Left lung (tissue), 10 donors: ENCODE data around the gene UCHL1. TPM values are rescaled to one million over a fixed set of nuclear protein-coding genes. Genes with fewer than 3 reads are reported as not detected.

Experiments used
- ATAC-seq: fragments of 200-7000 bp; cut with Tn5 transposase; one replicate; pipeline ENCODE4 v1.9.1; 2020; ENCODE audit warnings: moderate library complexity
- DNase-seq, 4 donors: peaks; one replicate each; pipeline ENCODE4 v3.0.0-alpha.2; 2013 to 2020
- H3K27ac ChIP-seq, 2 donors: fragments of 200-600 bp; sonication (generic) in 1 of 2; one replicate each; pipeline versions ENCODE4 v1.5.0 to v1.8.0; 2020 to 2021
- H3K27me3 ChIP-seq, 2 donors: fragments of 200-600 bp; sonication (generic) in 1 of 2; one replicate each; pipeline versions ENCODE4 v1.5.0 to v1.8.0; 2020 to 2021
- H3K36me3 ChIP-seq, 2 donors: fragments of 200-600 bp; sonication (generic) in 1 of 2; one replicate each; pipeline versions ENCODE4 v1.5.0 to v1.8.0; 2020 to 2021
- H3K4me1 ChIP-seq, 2 donors: fragments of 200-600 bp; one replicate each; pipeline ENCODE4 v1.8.0; 2021
- H3K4me3 ChIP-seq, 2 donors: fragments of 200-600 bp; sonication (generic) in 1 of 2; one replicate each; pipeline versions ENCODE4 v1.5.0 to v1.8.0; 2020 to 2021; ENCODE audit warnings: mild to moderate bottlenecking in 1 of 2
- H3K9me3 ChIP-seq, 2 donors: fragments of 200-600 bp; sonication (generic) in 1 of 2; one replicate each; pipeline versions ENCODE4 v1.5.0 to v1.8.0; 2020 to 2021
- CTCF ChIP-seq, 2 donors: fragments of 200-600 bp; sonication (generic) in 1 of 2; IDR thresholded peaks; one replicate each; pipeline versions ENCODE4 v1.5.0 to v1.8.0; 2021; ENCODE audit warnings: antibody characterized with exemption in 2 of 2
- intact Hi-C, 2 donors: fragments of 100-400 bp; cut with DNase I; formaldehyde crosslinking; loops; one replicate each; pipeline versions ENCODE4 v1.11.2 to v1.14.2; 2022
- polyA plus RNA-seq, 6 donors: library from polyadenylated mRNA; unstranded; fragments of 120-200 nt; gene quantifications; one replicate each; pipeline ENCODE4 v1.2.1, GENCODE V29; 2013; ENCODE audit not compliant: insufficient read length in 6 of 6
- total RNA-seq, 2 donors: library from RNA; stranded (reverse); fragmentation: NEBNext Ultra II Directional; extraction: Animal tissue kit (Norgen Biotek cat#: 25700); gene quantifications; one replicate each; pipeline ENCODE4 v1.2.1, GENCODE V29; 2021
- donor health status: DM: no; HTN: yes; CAD: no.
- donor health status: DM: no; HTN: no; CAD: no.

Gene UCHL1
- total and polyA plus RNA-seq, 8 donors = 12.3 to 31.6 (median 16.4) TPM

- no peaks in the 10 kb centered on the region for H3K27me3 ChIP-seq
- H3K9me3 ChIP-seq = no peaks in the 10 kb centered on the region
- ATAC-seq = no peak
- H3K4me3 ChIP-seq = no peak overlapping the region
- no peaks in the 10 kb centered on the region for H3K36me3 ChIP-seq
- H3K4me1 ChIP-seq = peaks cover 0 to 2% of the 10 kb centered on the region in 2 donors
- no peak for TF ChIP-seq CTCF (IDR thresholded peaks at IDR 0.05)
- no peak for DNase-seq
- no peak overlapping the region for H3K27ac ChIP-seq
- intact Hi-C loops = no loop called here
Measured at GRCh38 chr4:41301137-41301536, 44.4 kb downstream of the UCHL1 start.

GRCh38 chr4:41303372-41304118 is 46.8 kb downstream of the UCHL1 start:
- H3K4me3 ChIP-seq = no peak overlapping the region
- H3K27ac ChIP-seq = peak overlapping the region in 1 of 2 donors; percentile 71
- no peaks in the 10 kb centered on the region for H3K27me3 ChIP-seq
- DNase-seq (no peak), ATAC-seq (peak; percentile 61)
- peaks cover 0 to 2% of the 10 kb centered on the region in 2 donors for H3K4me1 ChIP-seq
- no peaks in the 10 kb centered on the region for H3K36me3 ChIP-seq
- no peak for TF ChIP-seq CTCF (IDR thresholded peaks at IDR 0.05)
- H3K9me3 ChIP-seq = no peaks in the 10 kb centered on the region
- intact Hi-C loops = no loop called here

- no peak overlapping the region for H3K4me3 ChIP-seq
- H3K4me1 ChIP-seq = peaks cover 0 to 2% of the 10 kb centered on the region in 2 donors
- ATAC-seq = peak; percentile 88
- H3K9me3 ChIP-seq = no peaks in the 10 kb centered on the region
- H3K27me3 ChIP-seq = no peaks in the 10 kb centered on the region
- H3K27ac ChIP-seq = peak overlapping the region; percentile 40 to 71
- no peak for TF ChIP-seq CTCF (IDR thresholded peaks at IDR 0.05)
- no peaks in the 10 kb centered on the region for H3K36me3 ChIP-seq
- DNase-seq = peak in 3 of 4 donors; percentile 54 to 79 (median 76)
- intact Hi-C loops = no loop called here
Measured at GRCh38 chr4:41304221-41304620, 47.5 kb downstream of the UCHL1 start.

GRCh38 chr4:41305476-41305875 is 48.7 kb downstream of the UCHL1 start:
- no peaks in the 10 kb centered on the region for H3K9me3 ChIP-seq
- TF ChIP-seq CTCF (IDR thresholded peaks at IDR 0.05) = no peak
- no peak for ATAC-seq
- H3K36me3 ChIP-seq = no peaks in the 10 kb centered on the region
- no peak overlapping the region for H3K27ac ChIP-seq
- no peak overlapping the region for H3K4me3 ChIP-seq
- no peak for DNase-seq
- H3K4me1 ChIP-seq = peaks cover 0 to 2% of the 10 kb centered on the region in 2 donors
- no peaks in the 10 kb centered on the region for H3K27me3 ChIP-seq
- intact Hi-C loops = no loop called here

- H3K27me3 ChIP-seq = no peaks in the 10 kb centered on the region
- H3K4me1 ChIP-seq = peaks cover 0 to 2% of the 10 kb centered on the region in 2 donors
- no peak overlapping the region for H3K4me3 ChIP-seq
- no peak for TF ChIP-seq CTCF (IDR thresholded peaks at IDR 0.05)
- H3K27ac ChIP-seq = no peak overlapping the region
- ATAC-seq (peak; percentile 24), DNase-seq (peak in 1 of 4 donors; percentile 23)
- no peaks in the 10 kb centered on the region for H3K9me3 ChIP-seq
- intact Hi-C loops = no loop called here
- H3K36me3 ChIP-seq = no peaks in the 10 kb centered on the region
Measured at GRCh38 chr4:41307638-41308037, 50.9 kb downstream of the UCHL1 start.
